Measurements from ENCODE around the gene TMEM239.
"Not testable (repeated sequence)": the region's sequence is repeated elsewhere in the genome, so short reads cannot be mapped to it uniquely, and the experiment has no call there.

Gene TMEM239

DNA sequence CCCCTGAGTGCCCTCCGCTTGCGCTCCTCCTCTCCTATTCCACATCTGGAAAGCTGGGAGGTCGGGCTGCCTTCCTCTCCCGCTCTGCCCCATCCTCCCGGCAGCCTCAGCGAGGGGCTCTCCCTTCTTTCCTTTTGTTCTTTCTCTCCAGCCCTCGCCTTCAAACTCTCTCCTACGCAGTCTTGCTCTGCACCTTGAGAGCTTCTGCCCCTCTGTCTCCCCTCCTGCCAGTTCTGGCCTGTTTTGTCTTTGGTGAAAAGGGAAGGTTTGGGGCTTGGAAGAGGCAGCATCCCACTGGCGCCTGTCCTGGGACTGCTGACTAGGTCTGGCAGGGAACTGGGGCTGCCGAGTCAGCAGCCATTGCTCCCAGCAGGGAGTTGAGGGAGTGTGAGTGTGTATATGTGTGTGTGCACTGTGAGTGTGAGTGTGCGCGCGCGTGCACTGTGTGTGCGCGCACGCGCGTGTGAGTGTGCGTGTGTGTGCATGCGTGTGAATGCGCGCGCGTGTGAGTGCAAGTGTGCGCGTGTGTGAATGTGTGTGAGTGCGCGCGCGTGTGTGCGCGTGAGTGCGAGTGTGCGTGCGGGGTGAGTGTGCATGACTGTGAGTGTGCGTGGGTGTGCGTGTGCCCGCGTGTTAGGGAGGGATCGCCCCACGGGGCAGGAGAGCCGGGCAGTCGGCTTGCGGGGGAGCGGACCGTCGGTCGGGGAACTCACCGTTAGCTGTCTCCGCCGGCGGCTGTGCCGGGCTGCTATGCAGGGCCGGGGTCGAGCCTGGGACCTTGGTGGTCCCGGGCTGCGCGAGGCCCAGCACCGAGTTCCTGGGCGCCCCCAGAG lies 16.3 kb upstream of the TMEM239 start:
- DNase-seq: no peak

DNA sequence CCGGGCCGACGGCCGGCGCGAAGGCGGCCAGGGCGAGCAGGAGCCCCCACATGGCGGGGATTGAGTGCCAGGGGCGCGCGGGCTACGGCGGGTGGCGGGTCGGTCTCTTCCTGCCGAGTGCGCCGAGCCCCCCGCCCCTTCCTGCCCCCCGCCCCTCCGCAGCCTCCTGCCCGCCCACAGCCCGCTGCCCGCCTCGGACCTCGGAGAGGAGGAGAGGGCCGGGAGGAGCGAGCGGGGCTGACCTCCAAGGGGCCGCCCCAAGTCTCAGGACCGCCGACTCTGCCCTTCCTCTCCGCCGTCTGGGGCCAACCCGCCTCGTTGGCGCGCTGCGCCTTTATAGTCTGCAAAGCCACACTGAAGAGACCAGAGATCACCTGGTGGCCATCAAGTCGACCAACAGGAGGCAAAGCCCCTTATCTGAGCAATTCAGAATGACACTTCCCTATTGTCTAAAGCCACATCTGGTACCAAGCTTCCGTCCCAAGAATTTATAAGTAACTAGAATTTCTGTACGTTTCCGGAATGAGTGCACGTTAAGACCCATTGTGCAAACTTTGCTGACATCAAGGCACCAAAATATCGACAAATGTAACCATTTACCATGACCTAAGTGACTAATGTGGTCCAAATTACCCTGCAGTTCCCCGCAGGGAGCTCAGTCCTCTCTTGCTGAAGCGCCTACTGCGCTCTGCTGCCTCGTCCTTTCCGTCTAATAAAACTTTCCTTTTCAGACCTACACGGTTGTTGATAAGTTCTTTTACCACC lies 15.5 kb upstream of the TMEM239 start, which contains the start of gene CPXM1:
CPXM1 (minus strand) TSS at position 107 of the 765 bp plus-strand sequence; CDS start at position 52, 55 bp downstream.
- DNase-seq: no peak

DNA sequence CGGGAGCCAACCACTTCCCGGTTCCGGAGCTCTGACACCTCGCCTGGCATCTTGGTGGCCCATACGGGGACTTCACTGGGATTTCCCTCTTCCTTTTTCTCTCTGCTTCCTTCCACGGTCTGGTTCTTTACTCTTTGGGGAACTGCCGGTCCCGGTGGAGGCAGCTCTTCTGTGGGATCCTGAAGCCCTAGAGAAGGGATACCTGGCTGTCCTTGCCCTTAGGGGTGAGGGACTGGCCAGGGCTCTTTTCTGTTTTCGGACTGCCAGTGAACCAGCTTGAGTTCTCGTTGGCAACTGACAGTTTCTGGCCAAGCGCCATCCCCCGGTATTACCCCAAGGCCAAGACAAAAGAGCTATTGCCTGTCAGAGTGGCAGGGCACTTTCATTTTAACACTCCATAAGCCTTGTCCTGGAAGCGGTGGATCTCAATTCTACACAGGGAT lies 14.9 kb upstream of the TMEM239 start:
- DNase-seq: no peak

DNA sequence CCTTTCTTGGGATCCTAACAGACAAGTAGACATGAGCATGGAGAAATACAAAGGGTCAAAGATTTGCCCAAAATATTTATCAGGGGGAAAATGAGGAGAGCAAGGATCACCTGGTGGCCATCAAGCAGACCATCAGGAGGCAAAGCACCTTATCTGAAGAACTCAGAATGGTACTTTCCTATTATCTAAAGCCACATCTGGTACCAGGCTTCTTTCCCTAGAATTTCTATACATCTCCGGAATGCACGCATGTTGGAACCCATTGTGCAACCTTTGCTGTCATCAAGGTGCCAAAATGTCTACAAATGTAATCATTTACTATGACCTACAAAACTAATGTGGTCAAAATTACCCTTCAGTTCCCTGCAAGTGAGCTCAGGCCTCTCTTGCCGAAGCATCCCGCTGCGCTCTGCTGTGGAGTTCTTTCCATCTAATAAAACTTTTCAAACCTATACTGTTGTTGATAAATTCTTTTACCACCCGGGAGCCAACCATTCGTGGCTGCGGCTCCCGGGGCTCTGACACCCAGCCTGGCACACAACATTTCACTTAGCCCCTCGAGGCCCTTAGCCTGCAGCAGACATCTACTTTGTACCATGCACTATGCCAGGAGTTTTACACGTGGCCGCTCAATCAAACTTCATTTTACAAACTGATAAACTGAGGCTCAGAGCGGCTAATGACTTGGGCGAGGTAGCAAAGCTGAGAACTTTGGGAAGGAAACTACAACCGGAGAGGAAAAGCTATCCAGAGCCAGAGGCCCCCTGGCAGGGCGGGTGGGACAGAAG lies 11.9 kb upstream of the TMEM239 start:
- DNase-seq: no peak

DNA sequence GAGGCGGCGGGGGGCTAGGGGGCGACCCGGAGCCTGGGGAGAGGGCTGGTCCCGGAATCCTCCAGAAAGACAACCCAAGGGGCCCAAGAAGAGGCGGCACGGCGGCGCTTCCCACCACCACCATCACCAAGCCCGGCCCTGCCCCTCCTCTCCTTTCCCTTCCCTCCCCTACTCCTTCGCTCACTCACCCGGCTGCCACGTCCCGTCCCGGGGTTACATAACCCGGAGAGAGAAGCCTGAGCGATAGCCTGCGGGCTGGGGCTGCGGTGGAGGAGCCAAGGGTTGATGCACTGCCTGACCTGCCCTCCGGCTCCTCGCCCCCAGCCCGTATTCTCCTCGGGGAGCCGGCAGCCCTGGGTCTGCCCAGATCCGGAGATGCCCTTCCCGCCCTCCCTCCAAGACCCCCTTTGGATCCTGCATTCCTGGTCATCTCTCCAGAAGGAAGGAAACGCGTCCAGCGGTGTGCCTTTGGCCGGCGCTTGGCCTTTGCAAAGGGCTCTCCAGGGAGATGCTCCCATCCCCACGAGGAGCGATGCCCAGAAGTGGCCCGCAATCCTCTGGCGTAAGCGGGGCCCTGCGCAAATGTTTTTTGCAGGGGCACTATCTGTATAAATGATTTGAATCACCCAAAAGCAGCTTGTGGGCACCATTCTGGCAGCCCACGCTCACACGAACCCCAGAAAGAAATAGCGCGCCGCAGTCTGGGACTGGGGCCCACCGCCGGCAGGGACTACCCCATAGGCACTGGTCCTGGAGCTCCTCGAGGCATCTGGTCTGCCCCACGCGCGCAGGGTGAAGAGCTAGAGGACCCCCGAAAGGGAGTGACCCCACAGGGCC lies 11.1 kb upstream of the TMEM239 start:
- no peak for DNase-seq

DNA sequence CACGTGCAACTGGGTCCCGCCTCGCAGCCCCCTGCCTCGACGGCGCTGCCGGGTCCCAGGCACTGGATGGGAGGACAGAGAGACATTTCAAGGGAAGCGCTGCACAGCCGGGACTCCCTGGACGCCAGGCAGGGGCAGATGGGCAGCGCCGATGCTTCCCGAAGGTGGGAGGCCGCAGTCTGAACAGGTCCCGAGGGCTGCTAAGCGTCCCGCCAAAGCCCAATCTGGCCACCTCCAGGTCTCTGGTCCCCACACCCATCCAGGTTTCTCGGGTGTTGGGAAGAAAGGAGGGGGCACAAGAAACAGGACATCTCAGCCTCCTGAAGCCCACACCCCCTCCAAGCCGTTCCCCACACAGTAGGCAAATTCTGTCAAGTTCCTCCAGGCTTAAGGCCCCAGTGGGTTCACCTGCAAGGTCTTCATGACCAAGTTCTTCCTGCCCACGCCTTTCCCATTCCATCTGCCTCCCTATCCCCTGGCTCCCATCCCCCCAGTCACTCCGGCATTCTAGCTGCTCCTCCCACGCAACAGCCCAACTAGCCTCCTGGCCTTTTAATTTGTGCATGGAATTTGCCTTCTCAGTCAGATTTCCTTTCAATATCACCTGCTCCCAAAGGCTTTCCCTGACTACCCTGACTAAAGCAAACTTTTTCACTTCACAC lies 10.3 kb upstream of the TMEM239 start:
- DNase-seq: no peak

DNA sequence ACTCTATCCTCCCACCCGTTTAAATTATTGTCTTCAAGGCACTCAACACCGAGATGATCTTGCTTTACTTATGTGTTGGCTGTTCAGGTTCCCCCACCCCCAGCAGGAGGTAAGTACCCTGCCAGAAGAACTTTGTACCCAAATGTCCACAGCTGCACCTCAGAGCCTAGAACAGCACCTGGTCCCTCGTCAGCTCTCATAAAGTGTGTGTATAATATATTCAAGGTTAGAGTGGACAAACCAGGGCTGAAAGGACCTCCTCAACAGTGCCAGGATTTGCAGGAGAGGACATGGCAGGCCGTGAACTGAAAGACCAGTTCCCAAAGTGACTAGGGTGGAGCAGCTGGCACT lies 9.8 kb upstream of the TMEM239 start:
- no peak for DNase-seq

DNA sequence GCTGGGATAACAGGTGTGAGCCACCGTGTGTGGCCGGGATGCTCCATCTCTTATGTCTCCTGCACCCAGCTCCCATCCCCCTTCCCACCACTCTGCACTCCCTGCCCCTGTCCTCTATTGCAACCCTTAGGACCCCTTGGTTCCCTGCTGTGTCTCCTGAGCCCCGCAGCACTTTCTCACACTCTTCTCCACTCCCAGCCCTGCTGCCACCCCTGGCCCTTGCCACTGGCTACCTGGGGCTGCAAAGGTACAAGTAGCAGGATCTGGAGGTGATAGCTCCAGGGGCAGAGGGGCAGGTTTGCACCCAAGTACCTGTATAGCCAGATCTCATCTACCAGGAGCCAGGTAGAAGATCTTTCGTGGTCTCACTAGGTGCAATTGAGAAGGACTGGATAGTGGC lies 9.1 kb upstream of the TMEM239 start:
- no peak for DNase-seq

DNA sequence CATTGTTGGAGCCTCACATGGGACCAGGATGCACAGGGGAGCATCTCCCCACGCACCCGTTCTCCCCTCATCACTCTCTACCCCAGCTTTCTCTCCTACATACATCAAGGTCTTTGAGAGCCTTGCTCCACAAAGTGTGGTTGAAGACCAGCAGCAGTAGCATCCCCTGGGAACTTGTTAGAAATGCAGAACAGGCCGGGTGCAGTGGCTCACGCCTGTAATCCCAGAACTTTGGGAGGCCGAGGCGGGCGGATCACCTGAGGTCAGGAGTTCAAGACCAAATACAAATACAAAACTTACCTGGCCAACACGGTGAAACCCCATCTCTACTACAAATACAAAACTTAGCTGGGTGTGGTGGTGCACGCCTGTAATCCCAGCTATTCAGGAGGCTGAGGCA lies 8.2 kb upstream of the TMEM239 start:
- not testable (repeated sequence) for DNase-seq

DNA sequence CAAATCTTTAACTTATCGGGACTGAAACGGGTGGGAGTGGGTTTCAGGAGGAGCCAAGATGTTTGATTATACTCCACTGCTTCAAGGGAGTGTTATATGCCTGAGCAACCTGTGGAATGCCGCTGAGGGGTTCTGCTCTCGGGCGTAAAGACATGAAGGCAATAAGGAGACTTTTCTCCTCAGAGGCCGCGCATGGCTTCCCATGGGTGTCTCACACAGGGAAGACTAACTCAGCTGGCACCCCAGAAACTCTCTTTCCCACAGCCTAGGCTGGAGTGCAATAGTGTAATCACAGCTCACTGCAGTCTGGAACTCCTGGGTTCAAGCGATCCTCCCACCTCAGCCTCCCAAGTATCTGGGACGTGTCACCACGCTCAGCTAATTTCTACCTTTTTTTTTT lies 6.5 kb upstream of the TMEM239 start:
- DNase-seq: no peak

DNA sequence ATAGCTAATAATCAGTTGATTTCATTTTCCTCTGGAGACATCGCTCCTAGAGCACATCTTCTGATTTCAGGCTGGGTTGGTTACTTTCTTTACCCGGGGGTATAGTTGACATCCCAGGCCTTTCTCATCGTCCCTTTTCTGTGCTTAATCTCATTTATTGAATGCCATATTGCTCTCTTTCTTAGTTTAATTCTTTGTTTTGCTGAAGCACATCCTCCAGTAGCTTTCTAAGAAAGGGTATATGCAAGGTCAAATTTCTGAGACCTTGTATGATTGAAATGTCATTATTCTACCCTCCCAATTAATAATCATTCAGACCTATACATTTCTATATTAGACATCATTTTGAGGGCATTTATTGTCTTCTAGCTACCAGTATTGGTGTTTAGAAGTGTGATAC lies 4.0 kb upstream of the TMEM239 start:
- DNase-seq: no peak

DNA sequence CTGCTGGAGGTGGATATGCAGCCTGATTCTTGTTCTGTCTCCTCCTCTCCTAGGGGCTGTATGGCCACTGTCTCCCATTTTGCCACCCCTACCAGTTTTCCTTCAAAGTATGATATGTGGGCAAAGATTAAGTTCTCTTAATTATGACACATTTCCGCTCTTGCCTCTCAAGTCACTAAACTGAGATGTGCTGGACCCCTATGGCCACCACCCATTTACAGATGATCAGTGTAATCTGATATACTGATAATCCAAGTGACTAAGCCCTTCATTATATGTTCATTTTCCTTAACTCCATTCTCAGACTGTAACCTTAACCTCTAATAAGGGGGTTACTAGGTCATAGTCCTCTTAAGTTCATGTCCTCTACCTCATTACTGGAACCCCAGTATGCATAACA lies 2.1 kb upstream of the TMEM239 start:
- no peak for DNase-seq

DNA sequence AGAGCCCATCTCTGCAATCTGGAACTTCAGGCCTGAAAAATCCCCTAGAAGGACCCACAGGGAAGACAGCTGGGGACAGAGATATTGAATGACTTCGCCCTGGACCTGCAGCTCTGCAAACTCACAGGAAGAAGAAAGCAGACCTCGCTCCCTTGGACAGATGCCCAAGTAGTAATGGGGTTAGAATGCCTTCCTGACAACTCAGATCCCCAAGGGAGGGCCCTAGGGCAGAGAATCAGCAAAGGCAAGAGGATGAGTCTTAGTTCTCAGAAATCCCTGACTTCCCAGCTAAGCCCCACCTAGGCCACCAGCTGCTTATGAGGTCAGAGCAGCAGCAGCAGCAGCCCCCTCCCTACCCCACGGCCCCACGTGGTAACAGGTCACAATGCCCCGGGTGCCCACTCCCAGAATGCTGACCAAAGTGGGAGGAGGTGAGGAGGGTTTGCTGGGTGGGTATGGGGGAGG lies 1.5 kb upstream of the TMEM239 start, which contains the start of gene C20orf141:
C20orf141 (plus strand) TSS at position 401 of the 465 bp plus-strand sequence. CDS start 198 bp downstream, outside the sequence.
- no peak for DNase-seq

DNA sequence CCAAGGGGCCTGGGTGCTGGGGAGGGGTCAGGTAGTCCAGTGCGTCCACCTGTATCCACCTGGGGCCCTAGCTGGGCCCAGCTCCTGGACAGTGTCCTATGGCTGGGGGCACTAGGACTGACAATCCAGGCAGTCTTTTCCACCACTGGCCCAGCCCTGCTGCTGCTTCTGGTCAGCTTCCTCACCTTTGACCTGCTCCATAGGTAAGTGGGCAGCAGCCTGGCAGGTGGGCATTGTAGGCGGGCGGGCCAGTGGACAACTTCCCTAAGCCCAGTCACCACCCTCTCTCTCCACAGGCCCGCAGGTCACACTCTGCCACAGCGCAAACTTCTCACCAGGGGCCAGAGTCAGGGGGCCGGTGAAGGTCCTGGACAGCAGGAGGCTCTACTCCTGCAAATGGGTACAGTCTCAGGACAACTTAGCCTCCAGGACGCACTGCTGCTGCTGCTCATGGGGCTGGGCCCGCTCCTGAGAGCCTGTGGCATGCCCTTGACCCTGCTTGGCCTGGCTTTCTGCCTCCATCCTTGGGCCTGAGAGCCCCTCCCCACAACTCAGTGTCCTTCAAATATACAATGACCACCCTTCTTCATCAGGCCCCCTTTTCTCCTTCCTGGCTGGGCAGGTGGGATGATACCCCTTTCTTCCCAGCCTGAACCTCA lies 793 bp upstream of the TMEM239 start:
- DNase-seq: no peak

DNA sequence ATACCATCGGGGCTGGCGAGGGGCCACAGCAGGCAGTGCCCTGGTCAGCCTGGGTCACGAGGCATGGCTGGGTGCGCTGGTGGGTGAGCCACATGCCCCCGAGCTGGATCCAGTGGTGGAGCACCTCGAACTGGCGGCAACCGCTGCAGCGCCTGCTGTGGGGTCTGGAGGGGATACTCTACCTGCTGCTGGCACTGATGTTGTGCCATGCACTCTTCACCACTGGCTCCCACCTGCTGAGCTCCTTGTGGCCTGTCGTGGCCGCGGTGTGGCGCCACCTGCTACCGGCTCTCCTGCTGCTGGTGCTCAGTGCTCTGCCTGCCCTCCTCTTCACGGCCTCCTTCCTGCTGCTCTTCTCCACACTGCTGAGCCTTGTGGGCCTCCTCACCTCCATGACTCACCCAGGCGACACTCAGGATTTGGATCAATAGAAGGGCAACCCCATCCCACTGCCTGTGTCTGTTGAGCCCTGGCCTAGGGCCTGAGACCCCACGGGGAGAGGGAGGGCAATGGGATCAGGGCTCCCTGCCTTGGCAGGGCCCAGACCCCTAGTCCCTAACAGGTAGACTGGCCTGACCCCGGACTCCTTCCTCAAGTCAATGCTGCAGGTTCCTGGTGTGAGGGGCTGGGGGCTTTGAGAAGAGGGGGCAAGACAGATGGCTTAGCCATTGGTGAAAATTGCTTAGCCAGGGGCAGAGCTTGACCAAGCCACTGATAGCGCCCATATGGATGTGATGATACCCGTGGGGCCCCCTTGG lies 598 bp downstream of the TMEM239 start:
- no peak for DNase-seq

DNA sequence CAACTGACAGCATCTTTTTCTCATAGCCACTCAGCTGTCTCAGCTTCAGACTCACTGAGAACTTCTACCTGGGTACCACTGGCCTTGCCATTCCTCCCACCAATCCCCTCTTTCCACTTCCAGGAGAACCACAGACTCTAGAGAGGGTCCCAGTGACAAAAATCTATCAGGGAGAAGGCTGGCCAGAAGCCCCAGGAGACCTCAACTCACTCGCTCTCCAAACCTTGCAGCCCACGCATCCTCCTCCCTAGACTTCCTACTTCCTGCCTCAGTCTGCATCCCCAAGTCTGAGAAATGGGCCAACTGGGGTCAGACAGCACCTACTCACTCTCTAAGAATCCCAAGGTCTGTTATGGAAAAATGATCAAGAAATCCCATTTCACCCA lies 1.2 kb downstream of the TMEM239 start:
- DNase-seq: no peak

DNA sequence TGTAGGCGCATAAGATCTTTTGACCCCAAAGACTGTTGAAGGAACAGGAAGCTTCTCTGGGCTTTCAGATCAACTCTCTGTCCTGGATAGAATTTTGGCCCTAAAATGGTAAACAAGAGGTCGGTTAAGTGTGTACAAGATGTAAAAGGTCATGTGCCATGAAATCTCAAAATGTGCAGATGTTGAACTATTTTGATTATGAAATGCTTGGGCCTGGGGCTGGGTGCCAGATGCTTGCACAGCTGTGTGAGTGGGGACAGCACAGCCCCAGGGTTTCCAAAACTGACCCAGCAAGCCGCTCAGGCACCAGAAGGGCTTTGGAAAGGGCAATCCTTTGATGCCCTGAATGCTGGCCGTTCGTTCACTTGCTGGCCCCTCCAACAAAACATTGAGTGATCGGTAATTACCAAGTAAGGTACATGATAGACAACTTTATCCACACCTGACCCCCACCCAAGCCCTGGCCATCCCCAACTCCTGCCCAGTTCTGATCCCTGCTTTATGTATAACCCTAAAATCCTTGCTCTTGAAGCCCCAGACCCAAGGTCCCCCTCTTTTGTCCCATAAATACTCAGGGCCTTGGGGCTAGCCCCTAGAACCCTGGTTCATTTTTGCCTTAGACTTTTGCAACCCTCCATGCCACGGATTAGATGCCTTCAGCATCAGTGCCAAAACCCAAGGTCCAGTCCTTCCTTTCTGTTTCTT lies 1.9 kb downstream of the TMEM239 start:
- no peak for DNase-seq

DNA sequence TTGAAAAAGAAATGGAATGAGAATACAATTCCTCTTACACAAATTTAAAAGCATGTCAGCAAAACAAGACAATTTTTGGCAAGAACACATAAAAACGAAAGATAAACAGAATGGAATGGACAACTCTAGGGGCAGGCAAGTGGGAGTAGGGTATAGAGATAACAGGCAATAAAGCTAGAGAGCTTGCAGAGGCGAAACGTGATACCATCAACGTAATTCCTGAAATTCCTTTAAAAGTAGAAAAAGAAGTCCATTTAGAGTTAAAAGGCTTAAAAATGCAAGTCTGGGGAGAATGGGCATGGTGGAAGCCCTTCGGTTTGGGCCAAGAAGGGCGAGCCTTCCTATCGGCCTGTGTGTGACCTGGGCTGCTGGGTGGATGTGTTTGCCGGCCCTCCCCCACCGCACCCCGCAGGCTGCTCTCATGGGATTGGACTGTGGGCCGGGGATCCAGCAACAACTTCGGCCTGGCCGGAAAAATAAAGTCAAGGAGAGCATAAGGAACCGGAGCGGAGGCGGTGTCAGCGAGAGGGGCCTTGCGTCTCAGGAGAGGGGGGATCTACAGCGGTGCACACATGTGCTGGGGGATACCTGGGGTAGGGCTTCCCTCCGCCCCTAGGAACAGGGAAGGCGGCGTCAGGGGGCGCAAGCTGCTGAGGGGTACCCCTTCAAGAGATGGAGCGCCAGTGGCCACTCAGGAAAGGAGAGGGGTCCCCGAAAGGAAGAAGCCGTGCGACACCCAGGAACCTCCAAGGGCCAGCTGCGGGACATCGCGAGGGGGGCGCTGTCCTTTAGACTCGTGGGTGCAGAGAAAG lies 4.1 kb downstream of the TMEM239 start:
- DNase-seq: no peak
